Heart right ventricle (tissue), 16 donors: Measurements from ENCODE around the gene EXOC6. TPM values are rescaled to one million over a fixed set of nuclear protein-coding genes. Genes with fewer than 3 reads are reported as not detected.

ENCODE experiments used
- ATAC-seq, 8 donors: fragments of 200-7000 bp; cut with Tn5 transposase; one replicate each; pipeline ENCODE4 v1.9.1; 2020; ENCODE audit warnings: mild to moderate bottlenecking in 8 of 8, moderate library complexity in 8 of 8, moderate number of reproducible peaks in 1 of 8
- DNase-seq, 2 donors: peaks; one replicate each; pipeline ENCODE4 v3.0.0-alpha.2; 2020
- H3K27ac ChIP-seq, 10 donors: fragments of 200-600 bp; sonication (generic) in 2 of 10; one replicate each; pipeline versions ENCODE4 v1.5.0 to v1.8.0; 2020 to 2022; ENCODE audit warnings: mild to moderate bottlenecking in 3 of 10
- H3K27me3 ChIP-seq, 7 donors: fragments of 200-600 bp; one replicate each; pipeline ENCODE4 v1.8.0; 2021 to 2022; ENCODE audit warnings: mild to moderate bottlenecking in 2 of 7
- H3K36me3 ChIP-seq, 9 donors: fragments of 200-600 bp; sonication (generic) in 1 of 9; one replicate each; pipeline versions ENCODE4 v1.5.0 to v1.8.0; 2020 to 2022; ENCODE audit warnings: mild to moderate bottlenecking in 2 of 9
- H3K4me1 ChIP-seq, 9 donors: fragments of 200-600 bp; sonication (generic) in 1 of 9; one replicate each; pipeline versions ENCODE4 v1.5.0 to v1.8.0; 2020 to 2022; ENCODE audit warnings: mild to moderate bottlenecking in 4 of 9
- H3K4me3 ChIP-seq, 10 donors: fragments of 200-600 bp; sonication (generic) in 2 of 10; one replicate each; pipeline versions ENCODE4 v1.5.0 to v1.8.0; 2020 to 2022; ENCODE audit warnings: mild to moderate bottlenecking in 7 of 10, moderate library complexity in 2 of 10
- H3K9me3 ChIP-seq, 11 donors: fragments of 200-600 bp in 10 of 11; sonication (generic) in 2 of 11; one replicate each; pipeline versions ENCODE4 v1.5.0 to v1.8.0; 2013 to 2022; ENCODE audit warnings: mild to moderate bottlenecking in 2 of 11, control low read depth in 1 of 11, moderate library complexity in 1 of 11
- WGBS, 2 donors: extraction: QIAGEN DNeasy Blood & Tissue Kit; methylation state at CpG; one replicate each; pipeline ENCODE4 v1.1.7; 2013; ENCODE audit warnings: inconsistent platforms in 1 of 2; 5-methylcytosine and 5-hydroxymethylcytosine counted together
- intact Hi-C, 10 donors: fragments of 100-400 bp; cut with DNase I; formaldehyde crosslinking; loops; one replicate each; pipeline versions ENCODE4 v1.11.1 to v1.14.2; 2022
- polyA plus RNA-seq, 2 donors: library from polyadenylated mRNA; stranded (reverse); fragments of 200-250 nt; gene quantifications; one replicate each; pipeline ENCODE4 v1.2.3, GENCODE V29; 2013
- total RNA-seq, 10 donors: library from RNA; stranded (reverse); fragmentation: NEBNext Ultra II Directional in 3 of 10; extraction: Animal tissue kit (Norgen Biotek cat#: 25700) in 3 of 10; gene quantifications; one replicate each; pipeline versions ENCODE4 v1.2.1 to v1.2.4, GENCODE V29; 2021 to 2023
- TF ChIP-seq, protein P1 (sequence below), 9 donors: fragments of 200-600 bp; sonication (generic) in 2 of 9; IDR thresholded peaks; one replicate each; pipeline versions ENCODE4 v1.5.0 to v1.8.0; 2021 to 2022; ENCODE audit warnings: antibody characterized with exemption in 9 of 9, mild to moderate bottlenecking in 5 of 9, moderate library complexity in 1 of 9
- donor health status: Arrhythmogenic right ventricular cardiomyopathy.
- donor health status: ischemic (EF 13 %, LVEDD 7.1; RV severe dilation, severe dysfunction).
- donor health status: healthy with polysubstance abuse.
- donor health status: DM: no; HTN: yes; CAD: no.
- donor health status: DM: no; HTN: no; CAD: no.
- donor health status: ischemic (EF 25% LVEDD 6.9; RV normal size, moderate dysfunction).
- donor health status: ischemic (EF 25% LVEDD 5.7; RV mildly dilated, moderate dysfunction).
- donor health status: healthy.
- donor health status: DM: yes; HTN: yes; CAD: no.
- donor health status: Ischemic cardiomyopathy.
- donor health status: ischemic (EF 35%, LVEDD 5.7; RV mildly dilated, moderate dysfunction).
- donor health status: nonischemic (EF 11% LVEDD 7.7; RV severe dilation, severe dysfunction).
- donor health status: DM: yes; HTN: yes; CAD: no.
- donor health status: PGD.
- donor health status: ischemic (EF 29% LVEDD 5.4; RV normal size, mild dysfunction).
- donor health status: nonischemic (EF 23%, LVEDD 6.1; RV moderate dilation, normal function).

EXOC6 gene
- total and polyA plus RNA-seq, 12 donors, result 3.3 to 11.7 (median 9.2) TPM

DNA sequence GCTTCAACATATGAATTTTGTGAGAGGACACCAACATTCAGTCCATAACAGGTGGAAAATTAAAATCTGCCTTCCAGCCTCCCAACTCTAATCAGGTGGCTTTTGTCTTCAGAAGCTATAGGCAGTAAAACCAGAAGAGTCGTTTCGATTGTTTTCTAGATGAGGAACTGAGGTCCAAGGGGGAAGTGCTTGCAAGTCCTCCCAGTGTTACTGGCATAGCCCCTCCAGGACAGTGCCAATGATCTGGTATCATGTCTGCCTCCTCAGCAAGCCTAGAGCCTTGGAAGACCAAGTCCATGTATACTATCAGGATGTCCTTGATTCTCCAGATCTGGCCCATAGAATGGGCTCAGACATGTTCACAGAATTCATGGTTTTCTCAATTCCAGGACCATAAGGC is 242.3 kb downstream of the EXOC6 start:
- Histone ChIP-seq H3K27me3 (peaks cover 0 to 16% (median 3%) of the 10 kb centered on the region in 7 donors), H3K36me3 (no peaks in the 10 kb centered on the region), H3K9me3 (no peaks in the 10 kb centered on the region), H3K27ac (no peak overlapping the region), H3K4me3 (no peak overlapping the region), H3K4me1 (no peaks in the 10 kb centered on the region)
- ATAC-seq (no peak), DNase-seq (no peak)
- intact Hi-C loops, result no loop called here
- TF ChIP-seq, protein P1, sequence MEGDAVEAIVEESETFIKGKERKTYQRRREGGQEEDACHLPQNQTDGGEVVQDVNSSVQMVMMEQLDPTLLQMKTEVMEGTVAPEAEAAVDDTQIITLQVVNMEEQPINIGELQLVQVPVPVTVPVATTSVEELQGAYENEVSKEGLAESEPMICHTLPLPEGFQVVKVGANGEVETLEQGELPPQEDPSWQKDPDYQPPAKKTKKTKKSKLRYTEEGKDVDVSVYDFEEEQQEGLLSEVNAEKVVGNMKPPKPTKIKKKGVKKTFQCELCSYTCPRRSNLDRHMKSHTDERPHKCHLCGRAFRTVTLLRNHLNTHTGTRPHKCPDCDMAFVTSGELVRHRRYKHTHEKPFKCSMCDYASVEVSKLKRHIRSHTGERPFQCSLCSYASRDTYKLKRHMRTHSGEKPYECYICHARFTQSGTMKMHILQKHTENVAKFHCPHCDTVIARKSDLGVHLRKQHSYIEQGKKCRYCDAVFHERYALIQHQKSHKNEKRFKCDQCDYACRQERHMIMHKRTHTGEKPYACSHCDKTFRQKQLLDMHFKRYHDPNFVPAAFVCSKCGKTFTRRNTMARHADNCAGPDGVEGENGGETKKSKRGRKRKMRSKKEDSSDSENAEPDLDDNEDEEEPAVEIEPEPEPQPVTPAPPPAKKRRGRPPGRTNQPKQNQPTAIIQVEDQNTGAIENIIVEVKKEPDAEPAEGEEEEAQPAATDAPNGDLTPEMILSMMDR (IDR thresholded peaks at IDR 0.05), result no peak
- WGBS, 2 donors, result 81 to 84% methylated on average over 2 of the region's 2 CpGs

GRCh38 chr10:93091960-93092359 is 243.6 kb downstream of the EXOC6 start:
- ATAC-seq (no peak), DNase-seq (no peak)
- Histone ChIP-seq H3K4me3 (no peak overlapping the region), H3K9me3 (no peaks in the 10 kb centered on the region), H3K27me3 (peaks cover 0 to 15% (median 3%) of the 10 kb centered on the region in 7 donors), H3K4me1 (no peaks in the 10 kb centered on the region), H3K36me3 (no peaks in the 10 kb centered on the region), H3K27ac (no peak overlapping the region)
- TF ChIP-seq, protein P1 (IDR thresholded peaks at IDR 0.05), result no peak
- 96 to 98% methylated on average over 3 of the region's 3 CpGs for WGBS, 2 donors
- intact Hi-C loops, result no loop called here

- WGBS, 2 donors, result 46 to 58% methylated on average over 1 of the region's 1 CpG
Measured at GRCh38 chr10:93095225-93095624, 246.9 kb downstream of the EXOC6 start.

DNA sequence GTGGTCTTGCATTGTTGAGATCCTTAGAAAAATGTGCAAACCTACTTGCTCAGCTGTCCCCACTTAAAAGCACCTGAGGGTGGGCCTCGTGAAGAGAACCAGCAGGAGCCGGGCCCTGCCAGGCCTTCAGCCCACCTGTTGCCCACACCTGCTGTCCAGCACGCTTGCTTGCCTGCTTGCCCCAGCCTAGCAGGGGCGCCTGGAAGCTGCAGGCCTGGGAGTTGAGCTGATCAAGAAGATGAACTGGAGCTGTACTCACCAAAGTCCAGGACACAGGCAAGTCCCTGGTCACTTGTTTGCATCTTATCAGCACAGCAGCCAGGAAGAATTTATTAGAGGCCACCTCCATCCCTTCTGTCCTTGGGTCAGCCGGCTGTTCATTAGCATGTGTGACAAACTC is 248.6 kb downstream of the EXOC6 start:
- H3K27me3 ChIP-seq, result peaks cover 0 to 3% (median 0%) of the 10 kb centered on the region in 7 donors
- 60 to 70% methylated on average over 5 of the region's 5 CpGs for WGBS, 2 donors
- no peak for ATAC-seq
- no peaks in the 10 kb centered on the region for H3K4me1 ChIP-seq
- H3K36me3 ChIP-seq, result no peaks in the 10 kb centered on the region
- H3K9me3 ChIP-seq, result no peaks in the 10 kb centered on the region
- H3K4me3 ChIP-seq, result no peak overlapping the region
- TF ChIP-seq, protein P1 (IDR thresholded peaks at IDR 0.05), result no peak
- intact Hi-C loops, result no loop called here
- DNase-seq, result no peak
- H3K27ac ChIP-seq, result no peak overlapping the region

More at GRCh38 chr10:93095225-93095624, 246.9 kb downstream of the EXOC6 start:
- Histone ChIP-seq H3K9me3 (no peaks in the 10 kb centered on the region), H3K27me3 (peaks cover 0 to 5% (median 0%) of the 10 kb centered on the region in 7 donors), H3K36me3 (no peaks in the 10 kb centered on the region), H3K4me1 (no peaks in the 10 kb centered on the region), H3K4me3 (no peak overlapping the region), H3K27ac (no peak overlapping the region)
- TF ChIP-seq, protein P1 (IDR thresholded peaks at IDR 0.05), result no peak
- intact Hi-C loops, result no loop called here
- DNase-seq (no peak), ATAC-seq (no peak)
